ENCODE results near the gene PRKG1.

- TF ChIP-seq CTCF (IDR thresholded peaks at IDR 0.05) (no peak), POLR2A (IDR thresholded peaks at IDR 0.05) (no peak)
These were observed 94.8 kb downstream of the PRKG1 start for GRCh38 chr10:51169111-51169510.

All from Peyer's patch (tissue), 4 donors.